OCI-LY7 (cell line): Measurements from ENCODE around the gene PSMC3. TPM values are rescaled to one million over a fixed set of nuclear protein-coding genes. Genes with fewer than 3 reads are reported as not detected.

Experiments
- BruUV-seq: library from RNA; stranded (reverse); fragments of 400-500 nt; replicated peaks from 2 replicates; lab custom pipeline; 2021; lab: Mats Ljungman, UMichigan
- CTCF ChIA-PET: fragments of 300-600 bp; sonication (Branson Sonifier 250); formaldehyde crosslinking; loops from one replicate; lab custom pipeline; 2022; ENCODE audit warnings: antibody characterized with exemption; ENCODE audit not compliant: unreplicated experiment; lab: Charles Lee
- POLR2A ChIA-PET: fragments of 300-600 bp; sonication (Branson Sonifier 250); formaldehyde crosslinking; loops from one replicate; lab custom pipeline; 2022; ENCODE audit warnings: antibody characterized with exemption; lab: Charles Lee
- DNase-seq: peaks from one replicate; pipeline ENCODE4 v3.0.0-alpha.2; 2015; ENCODE audit warnings: low spot score
- H2AFZ ChIP-seq: fragments of 200-600 bp; sonication (generic), shearing (Covaris generic); 2 replicates; pipeline ENCODE4 v1.6.1; 2014; ENCODE audit warnings: mild to moderate bottlenecking, antibody characterized with exemption, low read length, moderate library complexity
- H3K27ac ChIP-seq: fragments of 200-600 bp; sonication (generic); 2 replicates; pipeline ENCODE4 v1.5.1; 2014; ENCODE audit warnings: mixed run types, low read depth, mild to moderate bottlenecking, moderate library complexity, low read length, inconsistent platforms; ENCODE audit not compliant: poor library complexity, severe bottlenecking
- H3K36me3 ChIP-seq: fragments of 200-600 bp; sonication (generic); 2 replicates; pipeline ENCODE4 v1.6.1; 2014; ENCODE audit warnings: mild to moderate bottlenecking, antibody characterized with exemption, low read length, moderate library complexity, mixed read lengths; ENCODE audit not compliant: insufficient read depth
- H3K4me1 ChIP-seq: fragments of 200-600 bp; sonication (generic); 2 replicates; pipeline ENCODE4 v1.5.1; 2014; ENCODE audit warnings: mild to moderate bottlenecking, low read length; ENCODE audit not compliant: insufficient read depth, poor library complexity, severe bottlenecking
- H3K4me2 ChIP-seq: fragments of 200-600 bp; sonication (generic); 2 replicates; pipeline ENCODE4 v1.6.1; 2014; ENCODE audit warnings: mild to moderate bottlenecking, low read length
- H3K4me3 ChIP-seq: fragments of 200-600 bp; sonication (generic); 2 replicates; pipeline ENCODE4 v1.5.1; 2014; ENCODE audit warnings: mild to moderate bottlenecking, low read depth, low read length; ENCODE audit not compliant: poor library complexity, severe bottlenecking
- H3K79me2 ChIP-seq: fragments of 200-600 bp; sonication (generic); 2 replicates; pipeline ENCODE4 v1.6.1; 2016; ENCODE audit warnings: low read depth, mild to moderate bottlenecking, low read length, moderate library complexity, mixed read lengths; ENCODE audit not compliant: insufficient read depth
- H3K9me2 ChIP-seq: fragments of 200-600 bp; sonication (generic); 2 replicates; pipeline ENCODE4 v1.6.1; 2016; ENCODE audit warnings: mild to moderate bottlenecking, low read length, mixed read lengths; ENCODE audit not compliant: insufficient read depth
- H3K9me3 ChIP-seq: fragments of 200-600 bp; sonication (generic); 2 replicates; pipeline ENCODE4 v1.6.1; 2014; ENCODE audit warnings: mild to moderate bottlenecking, mixed run types, low read length, mixed read lengths
- H4K20me1 ChIP-seq: fragments of 200-600 bp; sonication (generic); 2 replicates; pipeline ENCODE4 v1.6.1; 2014; ENCODE audit warnings: mild to moderate bottlenecking, antibody characterized with exemption, low read length, moderate library complexity, mixed read lengths; ENCODE audit not compliant: insufficient read depth
- EZH2phosphoT487 ChIP-seq: fragments of 200-600 bp; sonication (generic); IDR thresholded peaks from 2 replicates; pipeline ENCODE4 v1.6.1; 2018; ENCODE audit warnings: low read depth, borderline replicate concordance, mild to moderate bottlenecking, mixed run types, antibody characterized with exemption, low read length, moderate library complexity, mixed read lengths
- intact Hi-C: fragments of 100-400 bp; cut with micrococcal nuclease; formaldehyde crosslinking; loops from one replicate; pipeline ENCODE4 v1.10.0; 2022; ENCODE audit not compliant: unreplicated experiment
- total RNA-seq, 2 experiments: library from RNA; depleted of rRNA in 1 of 2; stranded (reverse); fragments of >200 nt in 1 of 2; shearing (Covaris generic) in 1 of 2; gene quantifications; 2 replicates each; pipeline ENCODE4 v1.2.3, GENCODE V29; 2014 to 2022
- TF ChIP-seq, protein P1 (sequence below): fragments of 200-600 bp; sonication (generic); conservative IDR thresholded peaks from 2 replicates; pipeline ENCODE4 v1.5.1; 2014; ENCODE audit warnings: mild to moderate bottlenecking, antibody characterized with exemption, low read length, moderate library complexity, mixed read lengths

PSMC3 gene
- total RNA-seq, 2 experiments from 2014 or later, result 122 to 144 TPM

DNA sequence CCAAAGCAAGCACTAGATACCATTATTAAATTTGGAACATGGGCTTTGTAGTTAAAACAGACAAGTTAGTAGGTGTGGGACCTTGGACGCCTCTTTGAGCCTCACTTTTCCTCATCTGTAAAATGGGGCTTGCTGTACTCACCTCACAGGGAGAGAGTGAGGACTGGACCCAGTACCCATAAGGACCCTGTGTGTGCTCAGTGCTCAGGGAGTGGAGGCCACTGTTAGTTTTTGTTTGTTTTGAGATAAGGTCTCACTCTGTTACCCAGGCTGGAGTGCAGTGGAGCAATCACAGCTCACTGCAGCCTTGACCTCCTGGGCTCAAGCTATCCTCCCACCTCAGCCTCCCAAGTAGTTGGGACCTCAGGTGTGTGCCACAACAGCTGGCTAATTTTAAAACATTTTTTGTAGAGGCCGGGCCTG, 13.8 kb upstream of the PSMC3 start:
- Histone ChIP-seq H3K9me2 (no peaks in the 10 kb centered on the region), H3K27ac (no peak overlapping the region), H3K4me2 (no peak overlapping the region), H3K4me3 (no peak overlapping the region), H3K36me3 (no peaks in the 10 kb centered on the region), H2AFZ (no peak overlapping the region), H3K79me2 (no peaks in the 10 kb centered on the region), H4K20me1 (no peaks in the 10 kb centered on the region), H3K9me3 (no peaks in the 10 kb centered on the region), H3K4me1 (peaks cover 10% of the 10 kb centered on the region)
- intact Hi-C loops, result no loop called here
- CTCF ChIA-PET, result interaction anchor here (0.6 kb wide), 1 partner anchor 743 kb away, joined by 3 read pairs; no protein-coding TSS in a partner anchor
- no peak for DNase-seq
- no TSS peak for BruUV-seq
- POLR2A ChIA-PET, result no interaction called here
- no peak for TF ChIP-seq EZH2phosphoT487
- TF ChIP-seq, protein P1, sequence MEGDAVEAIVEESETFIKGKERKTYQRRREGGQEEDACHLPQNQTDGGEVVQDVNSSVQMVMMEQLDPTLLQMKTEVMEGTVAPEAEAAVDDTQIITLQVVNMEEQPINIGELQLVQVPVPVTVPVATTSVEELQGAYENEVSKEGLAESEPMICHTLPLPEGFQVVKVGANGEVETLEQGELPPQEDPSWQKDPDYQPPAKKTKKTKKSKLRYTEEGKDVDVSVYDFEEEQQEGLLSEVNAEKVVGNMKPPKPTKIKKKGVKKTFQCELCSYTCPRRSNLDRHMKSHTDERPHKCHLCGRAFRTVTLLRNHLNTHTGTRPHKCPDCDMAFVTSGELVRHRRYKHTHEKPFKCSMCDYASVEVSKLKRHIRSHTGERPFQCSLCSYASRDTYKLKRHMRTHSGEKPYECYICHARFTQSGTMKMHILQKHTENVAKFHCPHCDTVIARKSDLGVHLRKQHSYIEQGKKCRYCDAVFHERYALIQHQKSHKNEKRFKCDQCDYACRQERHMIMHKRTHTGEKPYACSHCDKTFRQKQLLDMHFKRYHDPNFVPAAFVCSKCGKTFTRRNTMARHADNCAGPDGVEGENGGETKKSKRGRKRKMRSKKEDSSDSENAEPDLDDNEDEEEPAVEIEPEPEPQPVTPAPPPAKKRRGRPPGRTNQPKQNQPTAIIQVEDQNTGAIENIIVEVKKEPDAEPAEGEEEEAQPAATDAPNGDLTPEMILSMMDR, result no peak

DNA sequence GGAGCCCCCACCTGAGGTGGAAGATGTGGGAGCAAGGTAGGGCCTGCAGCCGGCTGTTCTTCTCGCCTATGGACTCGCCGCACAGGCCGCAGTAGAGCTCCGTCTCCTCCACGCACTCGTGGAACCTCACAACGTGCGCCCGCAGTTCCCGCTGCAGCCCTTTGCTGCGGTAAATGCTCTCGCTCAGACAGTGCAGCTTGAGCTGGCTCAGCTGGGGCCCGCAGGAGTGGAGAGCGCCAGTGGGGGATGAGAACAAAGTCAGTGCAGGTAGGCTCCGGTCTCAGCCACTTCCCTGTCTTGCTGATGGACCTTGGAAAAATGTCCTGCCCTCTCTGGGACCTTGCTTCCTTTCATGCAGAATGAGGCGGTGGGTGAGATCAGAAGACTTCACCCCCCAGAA, 12.5 kb upstream of the PSMC3 start:
- intact Hi-C loops, result no loop called here
- no peak overlapping the region for H2AFZ ChIP-seq
- H3K79me2 ChIP-seq, result no peaks in the 10 kb centered on the region
- DNase-seq, result no peak
- no peaks in the 10 kb centered on the region for H3K9me2 ChIP-seq
- H4K20me1 ChIP-seq, result no peaks in the 10 kb centered on the region
- no peak overlapping the region for H3K4me2 ChIP-seq
- TF ChIP-seq, protein P1, result no peak
- no peak for TF ChIP-seq EZH2phosphoT487
- no peak overlapping the region for H3K27ac ChIP-seq
- H3K4me3 ChIP-seq, result no peak overlapping the region
- ChIA-PET CTCF (no interaction called here), POLR2A (no interaction called here)
- no peaks in the 10 kb centered on the region for H3K36me3 ChIP-seq
- peaks cover 10% of the 10 kb centered on the region for H3K4me1 ChIP-seq
- no peaks in the 10 kb centered on the region for H3K9me3 ChIP-seq
- BruUV-seq, result no TSS peak

DNA sequence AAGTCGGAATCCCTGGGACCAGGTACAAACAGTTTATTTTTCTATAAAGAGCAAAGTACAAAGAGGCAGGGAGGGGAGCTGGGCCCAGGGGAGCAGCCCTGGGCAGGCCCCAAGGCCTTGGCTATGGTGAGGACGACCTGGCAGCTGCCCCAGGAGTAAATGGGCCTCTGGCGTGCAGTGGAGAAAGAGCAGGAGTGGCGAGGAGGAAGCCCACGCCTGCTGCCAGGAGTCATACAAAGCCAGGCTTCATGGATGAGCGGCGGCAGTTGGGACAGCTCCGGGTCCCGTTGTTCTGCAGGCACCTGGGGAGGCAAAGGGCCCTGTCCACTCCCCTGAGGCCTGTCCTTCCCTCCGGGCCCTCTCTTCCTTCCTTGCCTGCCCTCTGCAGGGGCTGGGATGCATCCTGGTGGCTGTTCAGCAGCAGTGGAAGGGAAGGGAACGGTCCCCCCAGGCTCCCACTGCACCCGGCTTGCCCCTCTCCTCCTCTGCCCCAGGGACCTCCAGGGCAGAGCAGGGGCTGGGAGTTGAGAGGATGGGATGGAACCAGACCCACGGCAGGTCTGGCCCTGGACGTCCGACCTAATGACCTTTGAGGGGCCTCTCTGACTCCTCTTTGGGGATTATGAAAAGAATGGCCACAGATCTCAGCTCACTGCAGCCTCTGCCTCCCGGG, 11.6 kb upstream of the PSMC3 start:
- no peaks in the 10 kb centered on the region for H3K9me3 ChIP-seq
- intact Hi-C loops, result no loop called here
- CTCF ChIA-PET, result no interaction called here
- no peaks in the 10 kb centered on the region for H3K9me2 ChIP-seq
- no peaks in the 10 kb centered on the region for H4K20me1 ChIP-seq
- BruUV-seq, result no TSS peak
- H2AFZ ChIP-seq, result no peak overlapping the region
- no peak for TF ChIP-seq EZH2phosphoT487
- TF ChIP-seq, protein P1, result no peak
- H3K4me3 ChIP-seq, result no peak overlapping the region
- H3K36me3 ChIP-seq, result no peaks in the 10 kb centered on the region
- no peaks in the 10 kb centered on the region for H3K79me2 ChIP-seq
- H3K4me2 ChIP-seq, result no peak overlapping the region
- H3K27ac ChIP-seq, result no peak overlapping the region
- H3K4me1 ChIP-seq, result peaks cover 3% of the 10 kb centered on the region
- POLR2A ChIA-PET, result no interaction called here
- DNase-seq, result no peak
